Stimulated activated CD4-positive, alpha-beta T cell treated with anti-CD3 and anti-CD28 coated beads, Interleukin-15, amount 100 ng/mL, for 48 hours (primary cell): ENCODE results near the gene EPHB2.
A peak's percentile ranks its signal among the peaks of the same experiment; 100 is the strongest.
"Not testable (repeated sequence)": the region's sequence is repeated elsewhere in the genome, so short reads cannot be mapped to it uniquely, and the experiment has no call there.

ENCODE experiments used
- DNase-seq, 2 donors: peaks; one replicate each; pipeline ENCODE4 v3.0.0-alpha.2; 2020; ENCODE audit warnings: low read depth in 2 of 2

Gene EPHB2

GRCh38 chr1:22691031-22691753, 19.4 kb upstream of the EPHB2 start:
- DNase-seq, result no peak

GRCh38 chr1:22694172-22694571, 16.5 kb upstream of the EPHB2 start:
- DNase-seq, result no peak

- no peak for DNase-seq
These were observed 14.0 kb upstream of the EPHB2 start for GRCh38 chr1:22696610-22697009.

- no peak for DNase-seq
These were observed 12.7 kb upstream of the EPHB2 start for GRCh38 chr1:22697980-22698379.

GRCh38 chr1:22699681-22700520, 10.7 kb upstream of the EPHB2 start:
- DNase-seq, result no peak

GRCh38 chr1:22702296-22703085, 8.1 kb upstream of the EPHB2 start:
- DNase-seq, result no peak

- DNase-seq, result peak; percentile 68 to 73
These were observed 6.1 kb upstream of the EPHB2 start for GRCh38 chr1:22704440-22705067.

GRCh38 chr1:22705586-22705985, 5.1 kb upstream of the EPHB2 start:
- DNase-seq, result no peak

GRCh38 chr1:22706100-22706499, 4.5 kb upstream of the EPHB2 start:
- not testable (repeated sequence) for DNase-seq

GRCh38 chr1:22708777-22709176, 1.9 kb upstream of the EPHB2 start:
- DNase-seq, result no peak

GRCh38 chr1:22709227-22709626, 1.4 kb upstream of the EPHB2 start:
- DNase-seq, result no peak

- DNase-seq, result no peak
These were observed 543 bp upstream of the EPHB2 start for GRCh38 chr1:22709891-22710700.

- DNase-seq, result no peak
These were observed 432 bp downstream of the EPHB2 start for GRCh38 chr1:22711071-22711470.

- DNase-seq, result no peak
These were observed 1.2 kb downstream of the EPHB2 start for GRCh38 chr1:22711591-22712501.

GRCh38 chr1:22712502-22713271, 2.0 kb downstream of the EPHB2 start:
- DNase-seq, result peak in 1 of 2 donors; percentile 14

GRCh38 chr1:22714455-22714854, 3.8 kb downstream of the EPHB2 start:
- DNase-seq, result no peak

GRCh38 chr1:22717037-22717760, 6.6 kb downstream of the EPHB2 start:
- no peak for DNase-seq

GRCh38 chr1:22721122-22721873, 10.7 kb downstream of the EPHB2 start:
- no peak for DNase-seq
